GM21619 (cell line): ENCODE measurements around the gene GGPS1.
"Not testable (repeated sequence)": the region's sequence is repeated elsewhere in the genome, so short reads cannot be mapped to it uniquely, and the experiment has no call there.

Source experiments
- ATAC-seq: cut with Tn5 transposase; IDR thresholded peaks from one replicate; pipeline ENCODE4 v1.9.1; 2021; ENCODE audit not compliant: unreplicated experiment

GGPS1 gene

DNA sequence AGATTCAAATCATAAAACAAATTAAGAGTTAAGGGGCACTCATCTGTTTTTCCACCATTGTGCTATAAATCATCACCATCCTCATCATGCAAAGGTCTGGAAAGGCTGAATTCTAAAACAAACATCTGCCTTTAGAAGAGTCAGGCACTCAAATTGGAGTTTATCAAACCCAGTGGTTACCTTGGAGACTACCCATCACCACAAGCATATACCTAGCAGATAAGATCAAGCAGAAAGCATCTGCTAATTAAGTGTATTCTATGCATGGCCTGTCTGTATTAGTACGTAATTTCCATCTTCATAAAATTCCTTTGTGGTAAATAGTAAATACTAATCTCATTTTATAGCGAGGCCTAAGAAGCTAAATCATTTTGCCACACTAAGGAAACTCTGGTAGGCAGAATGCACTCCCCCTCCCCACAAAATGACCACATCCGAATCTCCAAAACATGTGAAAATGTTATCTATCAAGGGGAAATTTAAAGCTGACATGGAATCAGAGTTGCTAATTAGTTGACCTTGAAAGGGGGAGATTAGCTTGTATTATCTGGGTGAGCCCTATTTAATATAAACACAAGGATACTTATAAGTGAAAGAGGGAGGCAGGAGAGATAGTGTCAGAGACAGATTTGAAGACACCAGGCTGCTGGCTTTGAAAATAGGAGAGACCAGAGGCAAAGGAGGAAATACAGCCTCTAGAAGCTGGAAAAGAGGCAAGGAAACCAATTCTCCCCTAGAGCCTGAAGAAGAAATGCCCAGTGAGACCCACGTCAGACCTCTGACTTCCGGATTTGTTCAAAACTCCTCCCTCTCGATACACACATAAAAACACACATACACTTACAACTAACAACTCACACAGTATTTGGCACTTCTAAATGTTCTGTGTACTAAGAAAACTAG, 23.6 kb upstream of the GGPS1 start:
- no peak for ATAC-seq

GRCh38 chr1:235307158-235308124, 20.9 kb upstream of the GGPS1 start:
- ATAC-seq: no peak

GRCh38 chr1:235309206-235309605, 19.2 kb upstream of the GGPS1 start:
- not testable (repeated sequence) for ATAC-seq

GRCh38 chr1:235313262-235313661, 15.1 kb upstream of the GGPS1 start:
- no peak for ATAC-seq

DNA sequence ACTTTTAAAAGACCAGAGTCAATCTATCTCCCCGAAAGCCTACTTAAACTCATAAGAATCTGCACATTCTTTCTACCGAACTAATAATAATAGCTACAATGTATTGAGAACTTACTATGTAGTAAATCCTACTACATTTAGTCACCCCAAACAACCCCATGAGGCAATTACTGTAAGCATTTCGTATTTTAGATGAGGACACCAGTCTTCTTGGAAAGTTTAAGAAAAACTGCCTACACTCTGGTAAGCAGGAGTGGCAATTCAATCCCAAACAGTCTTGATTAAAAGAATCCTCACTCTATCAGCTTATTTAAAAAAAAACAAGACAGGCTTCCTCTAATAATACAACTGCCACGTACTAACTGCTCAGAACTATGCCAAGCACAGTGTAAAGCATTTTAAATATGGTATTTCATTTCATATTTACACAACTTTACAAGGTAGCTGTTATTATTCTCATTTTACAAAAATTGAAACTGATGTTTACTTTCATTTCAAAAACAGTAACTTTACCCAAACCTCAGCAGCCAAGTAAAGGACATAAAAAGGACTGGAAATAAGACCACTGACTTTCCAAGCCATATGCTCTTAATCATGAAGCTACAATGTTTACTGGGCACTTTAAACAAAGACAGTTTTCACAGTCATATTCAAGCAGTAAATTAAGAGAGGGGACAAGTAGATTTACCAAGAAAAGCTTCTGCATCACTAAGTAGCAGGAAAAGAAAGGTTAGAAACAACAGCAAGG, 14.3 kb upstream of the GGPS1 start:
- ATAC-seq: no peak

GRCh38 chr1:235315173-235315572, 13.2 kb upstream of the GGPS1 start:
- no peak for ATAC-seq

DNA sequence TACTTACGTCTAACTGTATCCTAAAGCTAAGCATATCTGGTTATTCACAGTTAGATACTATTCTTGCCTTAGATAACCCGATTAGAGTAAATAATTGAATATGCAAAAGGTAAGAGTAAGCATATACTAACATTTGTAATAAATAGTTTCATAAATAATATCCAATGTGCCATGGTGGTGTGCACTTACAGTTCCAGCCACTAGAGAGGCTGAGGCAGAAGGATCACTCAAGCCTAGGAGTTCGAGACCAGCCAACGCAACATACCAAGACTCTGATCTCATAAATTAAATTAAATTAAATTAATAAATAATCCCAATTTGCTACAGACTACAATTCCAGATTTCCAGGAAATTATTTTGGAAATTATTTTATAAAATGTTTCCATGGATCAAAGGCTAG, 12.6 kb upstream of the GGPS1 start:
- ATAC-seq: no peak

DNA sequence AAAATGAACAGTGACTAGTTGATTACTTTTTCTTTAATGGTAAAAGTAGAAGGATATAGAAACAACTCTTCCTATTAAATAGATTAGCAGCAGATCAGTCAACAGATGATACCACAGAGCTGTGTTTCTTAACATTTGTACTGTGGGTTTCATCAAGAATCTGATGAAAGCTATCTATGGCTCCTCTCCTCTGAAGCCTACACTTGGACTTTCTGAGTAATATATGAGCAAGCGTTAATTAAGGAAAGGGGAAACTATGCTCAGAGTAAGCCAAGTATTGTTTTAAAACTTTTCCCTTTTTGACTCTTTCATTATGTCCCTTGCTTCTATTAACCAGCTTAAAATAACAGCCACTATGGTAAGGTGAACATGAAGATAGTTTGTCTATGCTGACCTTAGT, 11.2 kb upstream of the GGPS1 start:
- no peak for ATAC-seq

- ATAC-seq: no peak
These were observed 9.1 kb upstream of the GGPS1 start for GRCh38 chr1:235319255-235319654.

GRCh38 chr1:235320521-235321179, 7.7 kb upstream of the GGPS1 start:
- no peak for ATAC-seq

GRCh38 chr1:235324296-235324695, 4.1 kb upstream of the GGPS1 start:
- ATAC-seq: no peak

GRCh38 chr1:235325139-235325538, 3.2 kb upstream of the GGPS1 start:
- ATAC-seq: no peak

GRCh38 chr1:235325854-235326253, 2.5 kb upstream of the GGPS1 start:
- ATAC-seq: no peak

GRCh38 chr1:235326719-235327558, 1.4 kb upstream of the GGPS1 start:
- no peak for ATAC-seq

DNA sequence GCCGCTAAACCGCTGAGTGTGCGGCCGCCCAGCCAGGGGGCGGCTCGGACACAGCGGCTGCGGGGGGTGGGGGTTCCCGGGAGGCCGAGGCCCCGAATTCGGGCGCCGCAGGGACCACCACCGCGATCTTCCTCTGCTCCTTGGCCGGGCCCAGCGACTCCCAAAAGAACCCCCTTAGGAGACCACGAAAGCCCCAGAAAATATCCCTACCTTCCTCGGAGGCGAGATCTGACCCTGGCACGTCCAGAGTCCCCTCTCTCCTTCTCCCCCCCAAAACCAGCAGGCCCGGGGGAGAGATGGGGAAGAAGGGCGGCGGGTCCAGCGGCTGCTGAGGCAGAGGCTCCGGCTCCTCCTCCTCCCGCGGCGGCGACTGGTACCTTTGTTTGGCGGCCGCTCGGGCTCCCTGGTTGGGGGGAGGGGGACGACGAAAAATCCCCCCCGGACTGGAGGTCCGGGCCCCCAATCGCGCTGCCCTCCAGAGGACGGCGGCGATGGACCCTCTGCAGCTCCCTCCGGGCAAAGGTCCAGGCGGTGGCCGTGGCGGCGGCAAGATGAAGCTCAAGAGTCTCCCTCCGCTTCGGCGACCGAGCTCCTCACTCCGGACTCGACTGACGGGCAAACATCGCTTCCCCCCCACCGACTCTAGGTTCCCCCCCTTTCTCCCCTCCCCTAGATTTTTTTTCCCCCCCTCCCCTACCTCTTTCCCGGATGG, 655 bp upstream of the GGPS1 start, which contains the start of gene ARID4B:
Gene ARID4B (minus strand): TSS at position 621 of the 712 bp plus-strand sequence. CDS start 1,260 bp downstream, outside the sequence.
- ATAC-seq: peak; percentile 4

DNA sequence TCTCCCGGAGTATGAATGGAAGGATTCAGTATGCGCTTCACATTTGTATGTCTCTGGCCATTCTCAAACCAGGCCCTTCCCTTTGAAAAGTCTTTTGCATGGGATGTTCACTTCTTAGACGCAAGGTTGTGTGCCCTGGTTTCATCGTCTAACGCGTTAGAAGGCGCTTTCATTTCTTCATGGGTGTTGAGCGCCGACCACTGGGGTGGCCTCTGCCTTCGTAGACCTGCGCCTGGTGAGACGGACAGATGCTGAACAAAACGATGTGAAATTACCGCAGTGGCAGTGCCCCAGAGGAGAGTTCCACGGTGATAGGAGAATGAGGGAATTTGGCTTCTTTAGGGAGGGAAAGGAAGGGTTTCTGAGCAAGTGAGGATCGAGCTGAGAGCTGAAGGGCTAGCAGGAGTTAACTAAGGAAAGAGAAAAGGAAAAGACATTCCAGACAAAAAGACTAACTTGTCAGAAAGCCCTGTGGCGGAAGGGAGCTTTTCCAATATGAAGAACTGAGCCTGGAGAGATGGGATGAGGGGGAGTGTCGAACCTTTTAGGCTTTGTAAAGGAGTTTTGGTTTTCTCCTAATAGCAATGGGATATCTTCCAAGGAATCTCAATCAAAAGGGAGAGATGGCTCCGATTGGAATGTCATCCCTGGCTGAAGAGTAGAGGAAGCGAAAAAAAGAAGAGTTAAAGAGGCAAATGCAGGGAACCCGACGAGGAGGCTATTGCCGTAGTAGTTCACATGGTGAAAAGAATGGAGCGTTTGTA, 951 bp downstream of the GGPS1 start:
- ATAC-seq: peak; percentile 23

GRCh38 chr1:235330918-235331285, 2.5 kb downstream of the GGPS1 start:
- no peak for ATAC-seq

GRCh38 chr1:235331401-235331800, 3.0 kb downstream of the GGPS1 start:
- no peak for ATAC-seq
